HG03045 (cell line): ENCODE results near the gene CSPG4.
"Not testable (repeated sequence)": the region's sequence is repeated elsewhere in the genome, so short reads cannot be mapped to it uniquely, and the experiment has no call there.

Experiments
- ATAC-seq: cut with Tn5 transposase; IDR thresholded peaks from one replicate; pipeline ENCODE4 v1.9.1; 2021; ENCODE audit warnings: mild to moderate bottlenecking, moderate library complexity; ENCODE audit not compliant: unreplicated experiment

CSPG4 gene

DNA sequence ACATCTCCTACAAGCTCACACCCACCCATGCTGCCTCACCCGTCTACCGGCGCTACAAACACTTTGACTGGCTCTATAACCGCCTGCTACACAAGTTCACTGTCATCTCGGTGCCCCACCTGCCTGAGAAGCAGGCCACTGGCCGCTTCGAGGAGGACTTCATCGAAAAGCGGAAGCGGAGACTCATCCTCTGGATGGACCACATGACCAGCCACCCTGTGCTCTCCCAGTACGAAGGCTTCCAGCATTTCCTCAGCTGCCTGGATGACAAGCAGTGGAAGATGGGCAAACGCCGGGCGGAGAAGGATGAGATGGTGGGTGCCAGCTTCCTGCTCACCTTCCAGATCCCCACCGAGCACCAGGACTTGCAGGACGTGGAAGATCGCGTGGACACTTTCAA is 62.8 kb downstream of the CSPG4 start:
- ATAC-seq, result no peak

- ATAC-seq, result no peak
Measured at GRCh38 chr15:75649045-75649761, 63.4 kb downstream of the CSPG4 start.

- ATAC-seq, result no peak
Measured at GRCh38 chr15:75648156-75649000, 64.3 kb downstream of the CSPG4 start.

- no peak for ATAC-seq
Measured at GRCh38 chr15:75647370-75648155, 65.1 kb downstream of the CSPG4 start, which contains the start of gene SNX33. Gene SNX33, plus strand, starts transcription at chr15:75647912. Its CDS starts 1,191 bp downstream, at chr15:75649103.

- ATAC-seq, result no peak
Measured at GRCh38 chr15:75646944-75647364, 65.7 kb downstream of the CSPG4 start.

GRCh38 chr15:75646112-75646943 is 66.3 kb downstream of the CSPG4 start:
- ATAC-seq, result no peak

DNA sequence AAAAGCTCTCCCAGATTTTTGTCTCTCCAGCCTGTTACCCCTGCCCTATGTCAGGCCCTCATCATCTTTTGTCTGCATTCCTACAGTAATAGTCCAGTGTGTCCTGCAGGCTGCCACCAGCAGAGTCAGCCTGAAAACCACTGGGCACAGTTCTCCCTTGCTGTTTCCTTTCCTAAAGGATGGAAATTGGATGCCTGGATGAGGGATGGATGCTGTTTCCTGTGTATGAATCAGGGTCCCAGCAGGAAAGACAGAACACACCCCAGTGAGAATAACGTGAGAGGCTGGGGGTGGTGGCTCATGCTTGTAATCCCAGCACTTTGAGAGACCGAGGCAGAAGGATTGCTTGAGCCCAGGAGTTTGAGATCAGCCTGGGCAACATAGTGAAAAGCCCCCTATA is 68.3 kb downstream of the CSPG4 start:
- no peak for ATAC-seq

DNA sequence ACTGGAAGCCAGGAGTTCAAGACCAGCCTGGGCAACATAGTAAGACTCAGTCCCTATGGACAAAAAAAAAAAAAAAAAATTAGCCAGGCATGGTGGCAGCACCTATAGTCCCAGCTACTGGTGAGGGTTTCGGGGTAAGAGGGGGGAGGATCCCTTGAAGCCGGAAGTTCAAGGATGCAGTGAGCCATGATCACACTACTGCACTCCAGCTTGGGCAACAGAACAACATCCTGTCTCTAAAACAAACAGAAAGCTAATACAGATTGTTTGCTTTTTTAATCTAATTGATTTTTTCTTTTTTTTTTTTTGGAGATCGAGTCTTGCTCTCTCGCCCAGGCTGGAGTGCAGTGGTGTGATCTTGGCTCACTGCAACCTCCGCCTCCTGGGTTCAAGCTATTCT is 71.0 kb downstream of the CSPG4 start:
- no peak for ATAC-seq

DNA sequence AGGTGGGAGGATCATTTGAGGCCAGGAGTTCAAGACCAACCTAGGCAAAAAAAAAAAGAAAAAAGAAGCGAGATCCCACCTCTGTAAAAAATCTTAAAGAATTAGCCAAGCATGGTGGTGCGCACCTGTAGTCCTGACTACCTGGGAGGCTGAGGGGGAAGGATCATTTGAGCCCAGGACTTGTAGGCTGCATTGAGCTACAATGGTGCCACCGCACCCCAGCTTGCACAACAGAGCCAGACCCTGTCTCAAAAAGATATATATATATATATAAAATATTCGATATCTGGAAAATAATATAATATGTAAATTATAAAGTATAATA is 71.5 kb downstream of the CSPG4 start:
- ATAC-seq, result no peak

GRCh38 chr15:75640483-75641178 is 72.0 kb downstream of the CSPG4 start:
- peak; percentile 27 for ATAC-seq

DNA sequence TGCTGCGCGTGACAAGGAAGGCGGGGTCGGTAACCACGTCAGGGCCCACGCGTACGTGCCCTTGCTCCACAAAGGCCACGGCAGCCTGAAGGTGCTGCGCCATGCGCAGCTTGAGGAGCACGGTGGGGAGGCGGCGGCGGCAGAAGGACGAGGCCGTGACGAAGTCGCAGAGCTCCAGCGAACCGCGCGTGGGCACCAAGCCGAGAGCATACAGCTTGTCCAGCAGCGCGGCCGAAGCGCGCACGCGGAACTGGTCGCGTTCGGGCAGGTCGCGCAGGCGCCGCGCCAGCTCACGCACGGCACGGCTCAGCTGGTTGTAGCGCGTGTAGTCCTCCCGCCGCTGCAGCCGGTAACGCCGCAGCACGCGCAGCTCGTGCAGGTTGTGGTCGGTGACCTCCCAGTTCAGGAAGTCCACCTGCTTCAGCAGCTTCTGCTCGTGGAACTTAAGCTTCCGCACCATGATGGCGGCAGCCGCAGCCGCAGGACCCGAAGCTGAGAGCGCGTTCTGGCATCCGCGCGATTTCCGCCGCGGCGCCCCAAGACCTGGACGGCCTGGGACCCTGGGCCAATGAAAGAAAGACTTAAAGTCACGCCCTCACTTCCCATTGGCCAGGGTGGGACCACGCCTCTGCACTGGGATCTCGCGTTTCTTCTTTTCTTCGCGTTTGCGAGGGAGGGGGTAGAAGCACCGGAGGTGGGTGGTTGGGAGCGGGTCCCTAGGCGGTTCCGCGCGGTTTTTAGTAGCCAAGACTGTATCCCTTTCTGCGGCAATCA is 72.8 kb downstream of the CSPG4 start, which contains the start of gene IMP3:
Gene IMP3 (minus strand): TSS at position 516 of the 774 bp plus-strand sequence. CDS start 56 bp downstream, at position 460.
- ATAC-seq, result peak; percentile 95

DNA sequence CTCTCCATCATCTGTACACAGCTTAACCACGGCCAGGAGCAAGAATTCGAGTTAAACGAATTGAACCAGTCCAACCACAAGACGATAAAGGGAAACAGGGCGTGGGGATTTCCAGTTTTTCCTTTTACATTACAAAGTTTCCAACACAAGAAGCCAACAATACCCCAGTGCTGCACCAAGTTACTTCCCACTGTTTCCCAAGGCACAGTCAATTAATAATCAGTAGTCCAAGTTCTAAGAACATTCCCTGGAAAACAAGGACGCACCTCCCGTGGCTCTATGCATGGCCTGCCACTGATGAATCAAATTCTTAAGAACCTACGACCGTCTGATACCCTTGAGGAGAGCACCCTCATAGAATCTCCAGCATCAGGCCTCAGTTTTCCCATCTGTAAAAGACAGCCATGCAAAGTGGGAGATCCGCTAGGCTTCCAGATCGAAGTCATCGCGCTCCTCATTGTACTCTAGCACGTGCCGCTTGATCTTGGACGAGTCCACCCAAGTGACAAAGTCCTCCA is 73.4 kb downstream of the CSPG4 start:
- ATAC-seq, result no peak

- no peak for ATAC-seq
Measured at GRCh38 chr15:75637245-75638009, 75.2 kb downstream of the CSPG4 start.

GRCh38 chr15:75636026-75636425 is 76.6 kb downstream of the CSPG4 start:
- no peak for ATAC-seq

- ATAC-seq, result not testable (repeated sequence)
Measured at GRCh38 chr15:75633922-75634321, 78.7 kb downstream of the CSPG4 start.

GRCh38 chr15:75631935-75632334 is 80.7 kb downstream of the CSPG4 start:
- ATAC-seq, result no peak

DNA sequence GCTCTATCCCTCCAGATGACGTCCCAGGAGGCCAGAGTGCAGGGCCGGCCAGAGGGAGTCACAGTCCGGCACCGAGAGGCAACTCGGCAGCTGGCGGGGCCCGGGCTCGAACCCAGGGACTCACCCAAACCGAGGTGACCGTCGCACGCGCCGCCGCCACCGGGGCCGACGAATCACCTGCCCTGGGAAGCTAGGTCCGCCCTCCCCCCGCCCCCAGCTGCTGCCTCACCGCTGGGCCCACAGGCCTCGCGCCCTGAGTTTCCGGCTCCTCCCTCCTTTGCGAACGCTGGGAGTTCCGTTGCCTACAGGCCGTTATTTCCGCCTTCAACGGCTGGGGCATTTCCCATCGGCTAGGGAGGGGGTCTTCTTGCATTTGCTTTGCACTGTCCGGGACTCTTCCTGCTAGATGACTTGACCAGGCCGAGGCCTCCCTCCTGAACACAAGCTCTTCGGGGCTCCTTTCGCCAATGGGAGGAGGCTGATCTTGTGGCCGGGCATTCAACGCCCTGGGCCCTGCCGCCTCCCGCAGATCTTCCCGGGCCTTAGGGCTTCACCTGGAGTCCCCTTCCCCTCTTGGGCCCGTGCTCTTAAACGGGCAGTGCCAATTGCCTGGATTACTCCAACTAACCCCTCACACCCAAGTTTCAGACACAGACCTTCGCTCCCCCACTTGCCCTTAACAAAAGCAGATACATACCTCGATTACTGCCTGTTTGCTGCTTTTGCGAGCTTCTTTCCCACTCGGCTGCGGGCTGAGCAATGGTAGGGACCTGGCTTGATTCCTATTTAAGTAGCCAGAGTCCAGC is 86.9 kb downstream of the CSPG4 start, which contains the start of gene SNUPN:
Gene SNUPN (minus strand): TSS at position 184 of the 806 bp plus-strand sequence. CDS start 4,674 bp downstream, outside the sequence.
- ATAC-seq, result peak; percentile 83
